GM12878 (cell line): Measurements from ENCODE around the gene ACOX1. TPM values are rescaled to one million over a fixed set of nuclear protein-coding genes. Genes with fewer than 3 reads are reported as not detected.

Experiments used
- ATAC-seq: fragments of 200-7000 bp; cut with Tn5 transposase; 3 replicates; pipeline ENCODE4 v1.9.1; 2020; ENCODE audit warnings: mild to moderate bottlenecking, moderate library complexity
- BruUV-seq: library from RNA; stranded (reverse); fragments of 400-500 nt; replicated peaks from 2 replicates; lab custom pipeline; 2021; lab: Mats Ljungman, UMichigan
- CTCF ChIA-PET: fragments of 300-600 bp; sonication (Branson Sonifier 250); formaldehyde crosslinking; extraction: SDS; loops from one replicate; lab custom pipeline; 2021; ENCODE audit warnings: inconsistent platforms; lab: Yijun Ruan, JAX
- POLR2A ChIA-PET: fragments of 350-600 bp; formaldehyde crosslinking; extraction: SDS; loops from one replicate; lab custom pipeline; 2021; ENCODE audit warnings: inconsistent platforms; lab: Charles Lee
- RAD21 ChIA-PET: fragments of 300-600 bp; sonication (Branson Sonifier 250); formaldehyde crosslinking; loops from one replicate; lab custom pipeline; 2023; ENCODE audit warnings: antibody characterized with exemption; ENCODE audit not compliant: unreplicated experiment; lab: Charles Lee
- SMC1A ChIA-PET: fragments of 300-600 bp; sonication (Branson Sonifier 250); formaldehyde crosslinking; loops from one replicate; lab custom pipeline; 2023; ENCODE audit not compliant: unreplicated experiment, uncharacterized antibody; lab: Charles Lee
- DNase-seq: peaks from one replicate; pipeline ENCODE4 v3.0.0-alpha.2; 2011; ENCODE audit warnings: low read depth, low spot score
- FAIRE-seq: peaks from 3 replicates; lab custom pipeline; 2011; peaks lifted over from hg19 to GRCh38; lab: Jason Lieb, UNC
- H2AFZ ChIP-seq: 2 replicates; pipeline ENCODE4 v1.6.0; 2011; ENCODE audit warnings: low read depth, low read length, control low read depth; ENCODE audit not compliant: control insufficient read depth
- H3K27ac ChIP-seq: 2 replicates; pipeline ENCODE4 v1.5.1; 2011; ENCODE audit warnings: control low read depth; ENCODE audit not compliant: control insufficient read depth, insufficient read depth
- H3K27me3 ChIP-seq, 2 experiments: replicated peaks in 1 of 2; 2 replicates each; pipeline versions ENCODE4 v1.6.0 to v1.6.1; 2011; ENCODE audit warnings: low read length in 1 of 2; ENCODE audit not compliant: control insufficient read depth in 2 of 2, insufficient read depth in 2 of 2
- H3K36me3 ChIP-seq, 2 experiments: 2 replicates each; pipeline ENCODE4 v1.5.1; 2011; ENCODE audit warnings: low read length in 1 of 2; ENCODE audit not compliant: control insufficient read depth in 2 of 2, insufficient read depth in 2 of 2
- H3K4me1 ChIP-seq: 2 replicates; pipeline ENCODE4 v1.6.1; 2011; ENCODE audit warnings: mild to moderate bottlenecking, low read length, moderate library complexity, mixed read lengths; ENCODE audit not compliant: control insufficient read depth, insufficient read depth
- H3K4me2 ChIP-seq: 2 replicates; pipeline ENCODE4 v1.6.0; 2011; ENCODE audit warnings: control low read depth; ENCODE audit not compliant: control insufficient read depth, insufficient read depth
- H3K4me3 ChIP-seq: fragments of 200-600 bp; sonication (generic); 2 replicates; pipeline ENCODE4 v1.5.1; 2016
- H3K79me2 ChIP-seq: 2 replicates; pipeline ENCODE4 v1.6.0; 2011; ENCODE audit warnings: low read length; ENCODE audit not compliant: control insufficient read depth, insufficient read depth
- H3K9ac ChIP-seq: 2 replicates; pipeline ENCODE4 v1.8.0; 2011; ENCODE audit warnings: low read length, control low read depth, mixed read lengths; ENCODE audit not compliant: control insufficient read depth, insufficient read depth
- H3K9me3 ChIP-seq: replicated peaks from 3 replicates; pipeline ENCODE4 v1.5.1; 2011; ENCODE audit warnings: mild to moderate bottlenecking, low read length; ENCODE audit not compliant: control insufficient read depth, insufficient read depth
- H4K20me1 ChIP-seq: 2 replicates; pipeline ENCODE4 v1.6.0; 2011; ENCODE audit not compliant: control insufficient read depth, insufficient read depth
- BCL11A ChIP-seq: IDR thresholded peaks from 2 replicates; pipeline ENCODE4 v1.6.1; 2011; ENCODE audit warnings: low read depth, low read length
- GABPA ChIP-seq: IDR thresholded peaks from 2 replicates; pipeline ENCODE4 v1.6.1; 2014; ENCODE audit warnings: antibody characterized with exemption, low read depth, mild to moderate bottlenecking, inconsistent platforms
- KDM1A ChIP-seq: fragments of 200-600 bp; sonication (generic); IDR thresholded peaks from 2 replicates; pipeline ENCODE4 v1.6.1; 2016; ENCODE audit warnings: borderline replicate concordance
- KLF5 ChIP-seq: fragments of 450-650 bp; IDR thresholded peaks from 2 replicates; pipeline ENCODE4 v1.6.1; 2014; ENCODE audit warnings: mild to moderate bottlenecking; ENCODE audit not compliant: partially characterized antibody
- PML ChIP-seq: IDR thresholded peaks from 2 replicates; pipeline ENCODE4 v1.6.1; 2012; ENCODE audit warnings: low read length, inconsistent platforms
- POLR2A ChIP-seq: IDR thresholded peaks from 2 replicates; pipeline ENCODE4 v1.6.1; 2011; ENCODE audit warnings: low read depth, mild to moderate bottlenecking, low read length
- WGBS: methylation state at CpG from one replicate; pipeline ENCODE4 v1.1.6; 2016; ENCODE audit warnings: low lambda C conversion rate; ENCODE audit not compliant: insufficient replicate concordance, insufficient coverage; ENCODE audit errors: missing lambda C conversion rate; 5-methylcytosine and 5-hydroxymethylcytosine counted together
- in situ Hi-C: fragments of 300-500 bp; cut with MboI; formaldehyde crosslinking; loops from 9 replicates; pipeline ENCODE4 v1.14.3; 2018; ENCODE audit warnings: mixed read lengths
- intact Hi-C: fragments of 100-400 bp; cut with micrococcal nuclease; formaldehyde crosslinking; loops from one replicate; pipeline ENCODE4 v1.14.2; 2022; ENCODE audit not compliant: unreplicated experiment
- polyA plus RNA-seq, 11 experiments: library from polyadenylated mRNA; depleted of rRNA in 4 of 11; unstranded in 6 of 11; stranded (reverse) in 5 of 11; fragments of >200 nt; fragmentation: Nextera tagmentation in 4 of 11; fragmentation: Illumina TruSeq in 1 of 11; extraction: Ambion mirVana in 4 of 11; extraction: Trizol in 1 of 11; gene quantifications; 1 replicate in 1 of 11; 2 replicates in 10 of 11; pipeline versions ENCODE4 v1.2.1 to v1.2.3, GENCODE V29; 2011 to 2016; ENCODE audit warnings: inconsistent platforms in 2 of 11, missing spikeins in 2 of 11, low read depth in 1 of 11
- total RNA-seq, 4 experiments: library from RNA; depleted of rRNA in 3 of 4; stranded (reverse); fragments of >200 nt in 3 of 4; fragmentation: Illumina TruSeq in 1 of 4; extraction: Trizol in 1 of 4; gene quantifications; 2 replicates each; pipeline versions ENCODE4 v1.2.1 to v1.2.3, GENCODE V29; 2013 to 2021

ACOX1 gene
- total and polyA plus RNA-seq, 10 of the 15 experiments (the other 5 are each of a cell fraction or from before 2014, with no cell fraction given) = 6.5 to 26.2 (median 21.6) TPM

- FAIRE-seq (no peak), DNase-seq (no peak), ATAC-seq (no peak)
- Histone ChIP-seq H3K27ac (no peak overlapping the region), H3K79me2 (peaks cover 18% of the 10 kb centered on the region), H3K4me3 (no peak overlapping the region), H3K36me3 (peaks cover 10 to 17% of the 10 kb centered on the region in 2 experiments; a peak in 3 of 4 replicates), H3K9ac (no peak overlapping the region), H4K20me1 (no peaks in the 10 kb centered on the region), H3K27me3 (no peaks in the 10 kb centered on the region), H2AFZ (no peak overlapping the region), H3K4me2 (no peak overlapping the region), H3K4me1 (peaks cover 6% of the 10 kb centered on the region), H3K9me3 (no peaks in the 10 kb centered on the region)
- BruUV-seq = no TSS peak
- POLR2A ChIA-PET = interaction anchor here (1.7 kb wide), 1 partner anchor 11 kb away, joined by 6 read pairs; no protein-coding TSS in a partner anchor
- CTCF ChIA-PET = interaction anchor here (1.0 kb wide), 1 partner anchor 42 kb away, joined by 4 read pairs; no protein-coding TSS in a partner anchor
- intact Hi-C loops (loop anchor here (5.0 kb wide), 2 partner anchors 41 to 121 kb away; partner anchors contain the start of gene WBP2), in situ Hi-C loops (no loop called here)
- RAD21 ChIA-PET = interaction anchor here (0.7 kb wide), 1 partner anchor 360 kb away, joined by 3 read pairs; no protein-coding TSS in a partner anchor
- no peak for TF ChIP-seq KLF5
- TF ChIP-seq KDM1A = no peak
- 0 out of 2 replicates have a peak, but pooled peaks have one; percentile 7 for TF ChIP-seq POLR2A
- TF ChIP-seq BCL11A = no peak
- no peak for TF ChIP-seq PML
- 97% methylated on average over 16 of the region's 16 CpGs for WGBS
- SMC1A ChIA-PET = no interaction called here
Measured at GRCh38 chr17:75898791-75899190, 80.2 kb downstream of the ACOX1 start.

GRCh38 chr17:75898065-75898464 lies 80.9 kb downstream of the ACOX1 start:
- WGBS = 78% methylated on average over 8 of the region's 8 CpGs
- peaks cover 15% of the 10 kb centered on the region for H3K79me2 ChIP-seq
- H3K4me1 ChIP-seq = peaks cover 6% of the 10 kb centered on the region
- no peak overlapping the region for H3K27ac ChIP-seq
- H3K4me2 ChIP-seq = no peak overlapping the region
- H3K27me3 ChIP-seq = no peaks in the 10 kb centered on the region
- ChIA-PET CTCF (interaction anchor here (1.6 to 2.0 kb wide), 2 partner anchors 8 to 120 kb away, joined by 4 to 5 read pairs; no protein-coding TSS in a partner anchor), POLR2A (interaction anchor here (0.6 to 2.5 kb wide), 2 partner anchors 16 to 120 kb away, joined by 3 to 9 read pairs; no protein-coding TSS in a partner anchor), RAD21 (interaction anchor here (0.7 to 2.6 kb wide), 2 partner anchors 145 to 359 kb away, joined by 3 to 16 read pairs; no protein-coding TSS in a partner anchor), SMC1A (no interaction called here)
- no peaks in the 10 kb centered on the region for H3K9me3 ChIP-seq
- no peak overlapping the region for H3K9ac ChIP-seq
- intact Hi-C loops (loop anchor here (5.0 kb wide), 2 partner anchors 41 to 121 kb away; partner anchors contain the start of gene WBP2), in situ Hi-C loops (no loop called here)
- DNase-seq (no peak), ATAC-seq (no peak), FAIRE-seq (no peak)
- no peak overlapping the region for H2AFZ ChIP-seq
- H3K36me3 ChIP-seq = peaks cover 10 to 17% of the 10 kb centered on the region in 2 experiments; a peak in 3 of 4 replicates
- H3K4me3 ChIP-seq = no peak overlapping the region
- BruUV-seq = no TSS peak
- no peak for TF ChIP-seq GABPA
- no peaks in the 10 kb centered on the region for H4K20me1 ChIP-seq
